DMS53 treated with DMSO at 0.1 percent for 48 hours (cell line): ENCODE measurements around the gene TRDN.
"Not testable (repeated sequence)": the region's sequence is repeated elsewhere in the genome, so short reads cannot be mapped to it uniquely, and the experiment has no call there.

Experiments
- DNase-seq: peaks from one replicate; lab custom pipeline; 2025; ENCODE audit not compliant: unreplicated experiment; lab: John Stamatoyannopoulos, UW

The TRDN gene

GRCh38 chr6:123635144-123635543 lies 1.6 kb downstream of the TRDN start:
- no peak for DNase-seq

GRCh38 chr6:123632641-123633040 lies 4.1 kb downstream of the TRDN start:
- DNase-seq, result peak; percentile 8

GRCh38 chr6:123629258-123629941 lies 7.3 kb downstream of the TRDN start:
- no peak for DNase-seq

GRCh38 chr6:123625696-123626095 lies 11.1 kb downstream of the TRDN start:
- DNase-seq, result no peak

GRCh38 chr6:123622780-123623179 lies 14.0 kb downstream of the TRDN start:
- DNase-seq, result no peak

- no peak for DNase-seq
Observed at GRCh38 chr6:123619156-123619555, 17.6 kb downstream of the TRDN start.

GRCh38 chr6:123616942-123617341 lies 19.8 kb downstream of the TRDN start:
- no peak for DNase-seq

GRCh38 chr6:123616016-123616415 lies 20.7 kb downstream of the TRDN start:
- no peak for DNase-seq

GRCh38 chr6:123610779-123611178 lies 26.0 kb downstream of the TRDN start:
- DNase-seq, result no peak

- DNase-seq, result no peak
Observed at GRCh38 chr6:123604067-123604466, 32.7 kb downstream of the TRDN start.

GRCh38 chr6:123598011-123598410 lies 38.7 kb downstream of the TRDN start:
- no peak for DNase-seq

GRCh38 chr6:123594776-123595175 lies 42.0 kb downstream of the TRDN start:
- no peak for DNase-seq

- DNase-seq, result no peak
Observed at GRCh38 chr6:123592426-123592825, 44.3 kb downstream of the TRDN start.

GRCh38 chr6:123589973-123590372 lies 46.8 kb downstream of the TRDN start:
- DNase-seq, result no peak

GRCh38 chr6:123589317-123589716 lies 47.4 kb downstream of the TRDN start:
- DNase-seq, result no peak

GRCh38 chr6:123588546-123588895 lies 48.2 kb downstream of the TRDN start:
- DNase-seq, result no peak

- no peak for DNase-seq
Observed at GRCh38 chr6:123587838-123588545, 48.8 kb downstream of the TRDN start.

- DNase-seq, result not testable (repeated sequence)
Observed at GRCh38 chr6:123587407-123587806, 49.3 kb downstream of the TRDN start.

- no peak for DNase-seq
Observed at GRCh38 chr6:123580331-123580730, 56.4 kb downstream of the TRDN start.

- peak; percentile 27 for DNase-seq
Observed at GRCh38 chr6:123575188-123575587, 61.6 kb downstream of the TRDN start.

- DNase-seq, result no peak
Observed at GRCh38 chr6:123570813-123571684, 65.7 kb downstream of the TRDN start.

GRCh38 chr6:123569575-123569974 lies 67.2 kb downstream of the TRDN start:
- no peak for DNase-seq
